Measurements from ENCODE around the gene CTBP1. TPM values are rescaled to one million over a fixed set of nuclear protein-coding genes. Genes with fewer than 3 reads are reported as not detected.
A peak's percentile ranks its signal among the peaks of the same experiment; 100 is the strongest.

The CTBP1 gene
- 100 to 1,000 TPM in 3 of 4 donors, 10 to 100 TPM in 1; 88.6 to 144 (median 132) TPM for polyA plus RNA-seq
- long read RNA-seq, donor 1 = 0 reads
- long read RNA-seq, donor 2, transcript CTBP1-203 (10 exons, 2,467 nt) = major isoform, 6 of 13 reads
- long read RNA-seq, donor 2, partial matches to known transcripts = 0 of 13 reads
- long read RNA-seq, donor 2, other reads (novel, unspliced or antisense) = 6 of 13 reads
- long read RNA-seq, donor 3, transcript CTBP1-203 (10 exons, 2,467 nt) = major isoform, 5 of 8 reads
- long read RNA-seq, donor 3, partial matches to known transcripts = 0 of 8 reads
- long read RNA-seq, donor 3, other reads (novel, unspliced or antisense) = 0 of 8 reads
- long read RNA-seq, donor 4 = 0 reads
- long read RNA-seq, donor 5, partial matches to known transcripts = 0 of 4 reads
- long read RNA-seq, donor 5, other reads (novel, unspliced or antisense) = 0 of 4 reads
- long read RNA-seq, donor 6, partial matches to known transcripts = 0 of 8 reads
- long read RNA-seq, donor 6, other reads (novel, unspliced or antisense) = 0 of 8 reads
- long read RNA-seq, donor 7 = 0 reads
- long read RNA-seq, donor 8, partial matches to known transcripts = 0 of 2 reads
- long read RNA-seq, donor 8, other reads (novel, unspliced or antisense) = 0 of 2 reads
- long read RNA-seq, donor 9, partial matches to known transcripts = 0 of 2 reads
- long read RNA-seq, donor 9, other reads (novel, unspliced or antisense) = 0 of 2 reads
- long read RNA-seq, donor 10, transcript CTBP1-201 (9 exons, 2,297 nt) = minor isoform, 7 of 23 reads
- long read RNA-seq, donor 10, transcript CTBP1-203 (10 exons, 2,467 nt) = major isoform, 12 of 23 reads
- long read RNA-seq, donor 10, partial matches to known transcripts = 0 of 23 reads
- long read RNA-seq, donor 10, other reads (novel, unspliced or antisense) = 0 of 23 reads

- peaks cover 0 to 49% (median 0%) of the 10 kb centered on the region in 3 donors for H3K36me3 ChIP-seq (ENCODE audit: control insufficient read depth in 3 of 3, insufficient read depth in 2 of 3, low read depth in 1 of 3, low read length in 3 of 3)
- peaks cover 7 to 28% (median 18%) of the 10 kb centered on the region in 3 donors for H3K4me1 ChIP-seq (ENCODE audit: control insufficient read depth in 3 of 3, insufficient read depth in 2 of 3, low read depth in 1 of 3, low read length in 2 of 3)
- 0 to 1% (median 1%) methylated on average over 26 to 163 of the region's 163 CpGs for WGBS, 3 donors
- H3K9me3 ChIP-seq (ENCODE audit: control insufficient read depth in 2 of 2, insufficient read depth in 1 of 2, low read depth in 1 of 2, low read length in 1 of 2) = peaks cover 0 to 34% of the 10 kb centered on the region in 2 donors
- peak within 1 kb of the TSS; percentile 78 to 97 (median 87) for H3K4me3 ChIP-seq (ENCODE audit: low read depth in 1 of 3, low read length in 3 of 3)
- H3K27ac ChIP-seq (ENCODE audit: low read depth in 1 of 3, low read length in 2 of 3) = peak within 1 kb of the TSS; percentile 93 to 96 (median 94)
- H3K27me3 ChIP-seq (ENCODE audit: control insufficient read depth in 3 of 3, insufficient read depth in 3 of 3, low read length in 3 of 3) = no peaks in the 10 kb centered on the region
- DNase-seq (peak; percentile 83 to 95), FAIRE-seq (no peak)
Measured at GRCh38 chr4:1248245-1249147, at the start of gene CTBP1. TSS of gene CTBP1 (minus strand) at chr4:1249130. CDS start at chr4:1241331, 7,799 bp downstream.

DNA sequence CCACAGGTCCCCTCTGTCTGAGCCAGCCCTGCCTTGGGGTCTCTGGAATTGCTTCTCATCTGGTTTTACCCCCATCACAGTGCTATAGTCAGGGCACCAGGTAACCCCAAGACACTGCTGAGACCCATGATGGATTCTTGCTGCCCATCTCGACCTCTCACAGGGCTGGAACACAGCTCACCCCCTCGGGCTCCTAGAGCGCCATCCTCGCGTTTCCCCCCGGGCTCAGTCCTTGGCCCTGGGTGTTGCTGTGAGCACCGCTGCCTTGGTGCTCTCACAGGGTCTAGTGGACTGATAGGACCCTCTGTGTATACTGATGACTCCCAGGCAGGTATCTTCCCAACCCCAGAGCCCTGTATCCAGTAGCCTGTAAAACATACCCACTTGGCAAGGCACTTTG lies 49.5 kb upstream of the CTBP1 start:
- 94 to 96% (median 96%) methylated on average over 7 of the region's 7 CpGs for WGBS, 3 donors
- FAIRE-seq = no peak
- Histone ChIP-seq H3K4me3 (ENCODE audit: low read depth in 1 of 3, low read length in 3 of 3) (no peak overlapping the region), H3K4me1 (ENCODE audit: control insufficient read depth in 3 of 3, insufficient read depth in 2 of 3, low read depth in 1 of 3, low read length in 2 of 3) (no peaks in the 10 kb centered on the region), H3K27me3 (ENCODE audit: control insufficient read depth in 3 of 3, insufficient read depth in 3 of 3, low read length in 3 of 3) (no peaks in the 10 kb centered on the region), H3K9me3 (ENCODE audit: control insufficient read depth in 2 of 2, insufficient read depth in 1 of 2, low read depth in 1 of 2, low read length in 1 of 2) (no peaks in the 10 kb centered on the region), H3K27ac (ENCODE audit: low read depth in 1 of 3, low read length in 2 of 3) (no peak overlapping the region), H3K36me3 (ENCODE audit: control insufficient read depth in 3 of 3, insufficient read depth in 2 of 3, low read depth in 1 of 3, low read length in 3 of 3) (peaks cover 8 to 61% (median 13%) of the 10 kb centered on the region in 3 donors)
- DNase-seq = no peak

- no peaks in the 10 kb centered on the region for H3K9me3 ChIP-seq (ENCODE audit: control insufficient read depth in 2 of 2, insufficient read depth in 1 of 2, low read depth in 1 of 2, low read length in 1 of 2)
- 92 to 93% (median 92%) methylated on average over 30 to 32 of the region's 32 CpGs for WGBS, 3 donors
- H3K27ac ChIP-seq (ENCODE audit: low read depth in 1 of 3, low read length in 2 of 3) = no peak overlapping the region
- no peaks in the 10 kb centered on the region for H3K4me1 ChIP-seq (ENCODE audit: control insufficient read depth in 3 of 3, insufficient read depth in 2 of 3, low read depth in 1 of 3, low read length in 2 of 3)
- H3K36me3 ChIP-seq (ENCODE audit: control insufficient read depth in 3 of 3, insufficient read depth in 2 of 3, low read depth in 1 of 3, low read length in 3 of 3) = peaks cover 8 to 63% (median 13%) of the 10 kb centered on the region in 3 donors
- H3K4me3 ChIP-seq (ENCODE audit: low read depth in 1 of 3, low read length in 3 of 3) = no peak overlapping the region
- FAIRE-seq (no peak), DNase-seq (no peak)
- H3K27me3 ChIP-seq (ENCODE audit: control insufficient read depth in 3 of 3, insufficient read depth in 3 of 3, low read length in 3 of 3) = no peaks in the 10 kb centered on the region
Measured at GRCh38 chr4:1297456-1298325, 48.8 kb upstream of the CTBP1 start.

DNA sequence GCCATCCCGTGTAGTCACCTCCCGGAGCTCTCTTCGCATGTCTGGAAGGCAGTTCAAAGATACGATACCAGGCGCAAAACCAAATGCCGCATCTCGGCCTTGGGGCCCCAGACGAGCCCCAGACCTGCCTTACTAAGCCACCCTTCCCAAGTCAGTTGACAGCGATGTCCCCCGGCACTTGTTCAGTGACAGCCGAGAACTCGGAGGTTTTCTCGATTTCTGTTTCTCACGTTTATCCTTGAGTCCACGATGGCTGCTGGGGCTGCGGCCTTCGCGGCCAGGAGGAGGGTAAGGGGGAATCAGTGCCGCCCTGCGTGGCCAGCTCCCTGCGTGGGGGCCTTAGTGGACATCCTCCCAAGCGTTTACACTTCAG lies 48.1 kb upstream of the CTBP1 start:
- 91 to 94% (median 92%) methylated on average over 22 of the region's 22 CpGs for WGBS, 3 donors
- no peak for FAIRE-seq
- Histone ChIP-seq H3K9me3 (ENCODE audit: control insufficient read depth in 2 of 2, insufficient read depth in 1 of 2, low read depth in 1 of 2, low read length in 1 of 2) (no peaks in the 10 kb centered on the region), H3K36me3 (ENCODE audit: control insufficient read depth in 3 of 3, insufficient read depth in 2 of 3, low read depth in 1 of 3, low read length in 3 of 3) (peaks cover 8 to 69% (median 13%) of the 10 kb centered on the region in 3 donors), H3K27me3 (ENCODE audit: control insufficient read depth in 3 of 3, insufficient read depth in 3 of 3, low read length in 3 of 3) (no peaks in the 10 kb centered on the region), H3K4me1 (ENCODE audit: control insufficient read depth in 3 of 3, insufficient read depth in 2 of 3, low read depth in 1 of 3, low read length in 2 of 3) (peaks cover 0 to 3% (median 0%) of the 10 kb centered on the region in 3 donors), H3K27ac (ENCODE audit: low read depth in 1 of 3, low read length in 2 of 3) (no peak overlapping the region), H3K4me3 (ENCODE audit: low read depth in 1 of 3, low read length in 3 of 3) (no peak overlapping the region)
- no peak for DNase-seq

GRCh38 chr4:1296324-1297022 lies 47.5 kb upstream of the CTBP1 start:
- no peak for DNase-seq
- no peaks in the 10 kb centered on the region for H3K9me3 ChIP-seq (ENCODE audit: control insufficient read depth in 2 of 2, insufficient read depth in 1 of 2, low read depth in 1 of 2, low read length in 1 of 2)
- peaks cover 0 to 4% (median under 1%) of the 10 kb centered on the region in 3 donors for H3K4me1 ChIP-seq (ENCODE audit: control insufficient read depth in 3 of 3, insufficient read depth in 2 of 3, low read depth in 1 of 3, low read length in 2 of 3)
- no peak overlapping the region for H3K27ac ChIP-seq (ENCODE audit: low read depth in 1 of 3, low read length in 2 of 3)
- H3K27me3 ChIP-seq (ENCODE audit: control insufficient read depth in 3 of 3, insufficient read depth in 3 of 3, low read length in 3 of 3) = no peaks in the 10 kb centered on the region
- 90 to 94% (median 92%) methylated on average over 17 to 18 of the region's 18 CpGs for whole genome bisulfite sequencing, 3 donors
- FAIRE-seq = no peak
- H3K4me3 ChIP-seq (ENCODE audit: low read depth in 1 of 3, low read length in 3 of 3) = no peak overlapping the region
- H3K36me3 ChIP-seq (ENCODE audit: control insufficient read depth in 3 of 3, insufficient read depth in 2 of 3, low read depth in 1 of 3, low read length in 3 of 3) = peaks cover 8 to 70% (median 13%) of the 10 kb centered on the region in 3 donors

GRCh38 chr4:1295405-1296055 lies 46.6 kb upstream of the CTBP1 start:
- Histone ChIP-seq H3K4me3 (ENCODE audit: low read depth in 1 of 3, low read length in 3 of 3) (no peak overlapping the region), H3K27me3 (ENCODE audit: control insufficient read depth in 3 of 3, insufficient read depth in 3 of 3, low read length in 3 of 3) (no peaks in the 10 kb centered on the region), H3K4me1 (ENCODE audit: control insufficient read depth in 3 of 3, insufficient read depth in 2 of 3, low read depth in 1 of 3, low read length in 2 of 3) (peaks cover 2 to 7% (median 5%) of the 10 kb centered on the region in 3 donors), H3K27ac (ENCODE audit: low read depth in 1 of 3, low read length in 2 of 3) (no peak overlapping the region), H3K36me3 (ENCODE audit: control insufficient read depth in 3 of 3, insufficient read depth in 2 of 3, low read depth in 1 of 3, low read length in 3 of 3) (peaks cover 8 to 62% (median 13%) of the 10 kb centered on the region in 3 donors), H3K9me3 (ENCODE audit: control insufficient read depth in 2 of 2, insufficient read depth in 1 of 2, low read depth in 1 of 2, low read length in 1 of 2) (no peaks in the 10 kb centered on the region)
- DNase-seq (no peak), FAIRE-seq (no peak)
- 81 to 85% (median 84%) methylated on average over 16 to 24 of the region's 24 CpGs for WGBS, 3 donors

All from small intestine (tissue), 16 donors.